B cell (primary cell): Measurements from ENCODE around the gene CHD5. TPM values are rescaled to one million over a fixed set of nuclear protein-coding genes. Genes with fewer than 3 reads are reported as not detected.

Source experiments
- ATAC-seq: fragments of 200-7000 bp; cut with Tn5 transposase; one replicate; pipeline ENCODE4 v1.10.0; 2021; ENCODE audit warnings: low read depth, mild to moderate bottlenecking, moderate number of reproducible peaks, moderate library complexity
- CTCF ChIA-PET: fragments of 350-600 bp; sonication (Branson Sonifier 250); formaldehyde crosslinking; loops from one replicate; lab custom pipeline; 2021; ENCODE audit warnings: antibody characterized with exemption, inconsistent platforms; lab: Charles Lee
- POLR2A ChIA-PET: fragments of 350-600 bp; sonication (Branson Sonifier 250); formaldehyde crosslinking; loops from one replicate; lab custom pipeline; 2021; ENCODE audit warnings: antibody characterized with exemption; lab: Charles Lee
- DNase-seq: peaks from one replicate; pipeline ENCODE4 v3.0.0; 2013
- H2AFZ ChIP-seq: 2 replicates; pipeline ENCODE4 v1.6.1; 2012; ENCODE audit warnings: mild to moderate bottlenecking, low read depth, low read length; ENCODE audit not compliant: insufficient read depth, poor library complexity, severe bottlenecking
- H3K27ac ChIP-seq, 2 donors: 1 replicate in 1 of 2; 2 replicates in 1 of 2; pipeline ENCODE4 v1.5.1; 2012 to 2013; ENCODE audit warnings: low read length in 2 of 2, mild to moderate bottlenecking in 2 of 2, moderate library complexity in 1 of 2
- H3K27me3 ChIP-seq, 4 experiments: fragments of 200-600 bp in 1 of 4; sonication (generic) in 1 of 4; replicated peaks in 1 of 4; 1 replicate in 2 of 4; 2 replicates in 2 of 4; pipeline versions ENCODE4 v1.6.1 to v1.7.0; 2013 to 2016; ENCODE audit warnings: low read length in 3 of 4, mild to moderate bottlenecking in 2 of 4, mixed read lengths in 1 of 4, moderate library complexity in 1 of 4; ENCODE audit not compliant: insufficient read depth in 4 of 4, control insufficient read depth in 3 of 4; ENCODE audit errors: control extremely low read depth in 1 of 4
- H3K36me3 ChIP-seq, 2 experiments: replicated peaks in 1 of 2; 1 replicate in 1 of 2; 2 replicates in 1 of 2; pipeline versions ENCODE4 v1.6.1 to v1.7.1; 2013; ENCODE audit warnings: low read length in 1 of 2; ENCODE audit not compliant: insufficient read depth in 2 of 2, control insufficient read depth in 1 of 2; ENCODE audit errors: control extremely low read depth in 1 of 2, extremely low read depth in 1 of 2
- H3K4me1 ChIP-seq, 2 donors: fragments of 200-600 bp in 1 of 2; sonication (generic) in 1 of 2; 1 replicate in 1 of 2; 2 replicates in 1 of 2; pipeline versions ENCODE4 v1.5.1 to v1.6.1; 2013 to 2017; ENCODE audit warnings: low read length in 2 of 2; ENCODE audit not compliant: control insufficient read depth in 2 of 2, insufficient read depth in 2 of 2
- H3K4me2 ChIP-seq: replicated peaks from 2 replicates; pipeline ENCODE3; 2012; ENCODE audit warnings: mild to moderate bottlenecking, low read depth, low read length; ENCODE audit not compliant: poor library complexity, severe bottlenecking
- H3K4me3 ChIP-seq, 5 experiments: fragments of 200-600 bp in 1 of 5; sonication (generic) in 1 of 5; 1 replicate in 3 of 5; 2 replicates in 2 of 5; pipeline versions ENCODE4 v1.5.1 to v1.7.0; 2011 to 2016; ENCODE audit warnings: low read length in 4 of 5, mild to moderate bottlenecking in 4 of 5, low read depth in 2 of 5, control low read depth in 1 of 5, moderate library complexity in 1 of 5; ENCODE audit not compliant: insufficient read depth in 1 of 5; ENCODE audit errors: control extremely low read depth in 1 of 5, extremely low read depth in 1 of 5
- H3K79me2 ChIP-seq: fragments of 200-600 bp; sonication (generic); one replicate; pipeline ENCODE4 v1.6.0; 2016; ENCODE audit warnings: low read length; ENCODE audit not compliant: control insufficient read depth, insufficient read depth
- H3K9ac ChIP-seq: fragments of 200-600 bp; sonication (generic); 2 replicates; pipeline ENCODE4 v1.6.1; 2017; ENCODE audit warnings: mild to moderate bottlenecking, low read length, moderate library complexity
- H3K9me3 ChIP-seq, 3 donors: one replicate each; pipeline versions ENCODE4 v1.6.1 to v1.7.1; 2013; ENCODE audit warnings: low read length in 2 of 3; ENCODE audit not compliant: control insufficient read depth in 2 of 3, insufficient read depth in 1 of 3; ENCODE audit errors: control extremely low read depth in 1 of 3
- H4K20me1 ChIP-seq: 2 replicates; pipeline ENCODE4 v1.6.0; 2012; ENCODE audit warnings: mild to moderate bottlenecking, low read length; ENCODE audit not compliant: insufficient read depth, control insufficient read depth, poor library complexity, severe bottlenecking
- H3K27ac Mint-ChIP-seq: one replicate; pipeline ENCODE4 v1.8.0; 2021; ENCODE audit warnings: mixed read lengths
- H3K27me3 Mint-ChIP-seq: one replicate; pipeline ENCODE4 v1.8.0; 2021; ENCODE audit warnings: mixed read lengths
- H3K4me1 Mint-ChIP-seq: one replicate; pipeline ENCODE4 v1.8.0; 2021; ENCODE audit warnings: mixed read lengths
- H3K4me3 Mint-ChIP-seq: one replicate; pipeline ENCODE4 v1.8.0; 2021; ENCODE audit warnings: mixed read lengths
- H3K9me3 Mint-ChIP-seq: one replicate; pipeline ENCODE4 v1.8.0; 2022; ENCODE audit warnings: mixed read lengths; ENCODE audit not compliant: insufficient read depth
- CTCF ChIP-seq: fragments of 200-600 bp; IDR thresholded peaks from one replicate; pipeline ENCODE4 v1.8.0; 2022; ENCODE audit warnings: antibody characterized with exemption, mild to moderate bottlenecking
- EZH2 ChIP-seq: IDR thresholded peaks from 2 replicates; pipeline ENCODE4 v1.6.1; 2012; ENCODE audit warnings: borderline replicate concordance, low read depth, mild to moderate bottlenecking, moderate library complexity, low read length; ENCODE audit not compliant: insufficient read depth, poor library complexity, severe bottlenecking
- WGBS: methylation state at CpG from one replicate; pipeline ENCODE4 v1.1.5; 2013; ENCODE audit warnings: missing lambda C conversion rate; ENCODE audit not compliant: insufficient coverage; 5-methylcytosine and 5-hydroxymethylcytosine counted together
- intact Hi-C: fragments of 100-400 bp; cut with micrococcal nuclease; formaldehyde crosslinking; loops from one replicate; pipeline ENCODE4 v1.10.0; 2022
- polyA plus RNA-seq: library from polyadenylated mRNA; depleted of rRNA; stranded (reverse); fragments of >200 nt; gene quantifications from 2 replicates; pipeline ENCODE4 v1.2.3, GENCODE V29; 2012
- total RNA-seq, 2 donors: library from RNA; stranded (reverse); fragments of 120-200 nt in 1 of 2; gene quantifications; 1 replicate in 1 of 2; 2 replicates in 1 of 2; pipeline versions ENCODE4 v1.2.3 to v1.2.4, GENCODE V29; 2013 to 2022

Gene CHD5
- total and polyA plus RNA-seq, 2 donors (not counting 1 experiment from before 2014, with no cell fraction given): 0.18 to 0.20 TPM

- no peaks in the 10 kb centered on the region for H4K20me1 ChIP-seq
- no peak overlapping the region for H3K27ac ChIP-seq
- CTCF ChIA-PET: no interaction called here
- no peak overlapping the region for H3K27ac Mint-ChIP-seq
- H3K9me3 ChIP-seq: no peaks in the 10 kb centered on the region
- 78% methylated on average over 9 of the region's 13 CpGs for WGBS
- intact Hi-C loops: no loop called here
- H3K4me3 Mint-ChIP-seq: no peak overlapping the region
- no peak overlapping the region for H2AFZ ChIP-seq
- no peak overlapping the region for H3K9ac ChIP-seq
- no peak for ATAC-seq
- no peak for DNase-seq
- TF ChIP-seq EZH2: no peak
- TF ChIP-seq CTCF: no peak
- no peak overlapping the region for H3K4me3 ChIP-seq
- no peaks in the 10 kb centered on the region for H3K4me1 ChIP-seq
- peaks cover 7% of the 10 kb centered on the region for H3K27me3 Mint-ChIP-seq
- H3K9me3 Mint-ChIP-seq: no peaks in the 10 kb centered on the region
- H3K4me1 Mint-ChIP-seq: no peaks in the 10 kb centered on the region
- POLR2A ChIA-PET: no interaction called here
- no peak overlapping the region for H3K4me2 ChIP-seq
- peaks cover 0 to 9% (median under 1%) of the 10 kb centered on the region in 4 experiments for H3K27me3 ChIP-seq
- no peaks in the 10 kb centered on the region for H3K79me2 ChIP-seq
- peaks cover 0 to under 1% of the 10 kb centered on the region in 2 experiments for H3K36me3 ChIP-seq
Measured at GRCh38 chr1:6103854-6104530, 76.1 kb downstream of the CHD5 start.

GRCh38 chr1:6103111-6103853, 76.8 kb downstream of the CHD5 start:
- Mint-ChIP-seq H3K4me3 (no peak overlapping the region), H3K27ac (no peak overlapping the region), H3K27me3 (peaks cover 3% of the 10 kb centered on the region), H3K4me1 (no peaks in the 10 kb centered on the region), H3K9me3 (no peaks in the 10 kb centered on the region)
- H2AFZ ChIP-seq: no peak overlapping the region
- ATAC-seq (no peak), DNase-seq (no peak)
- no peak for TF ChIP-seq CTCF
- no peak for TF ChIP-seq EZH2
- H4K20me1 ChIP-seq: no peaks in the 10 kb centered on the region
- peaks cover 0 to 4% of the 10 kb centered on the region in 2 experiments for H3K36me3 ChIP-seq
- H3K27me3 ChIP-seq: peaks cover 0 to 9% (median under 1%) of the 10 kb centered on the region in 4 experiments
- no peaks in the 10 kb centered on the region for H3K9me3 ChIP-seq
- no peak overlapping the region for H3K4me2 ChIP-seq
- no peak overlapping the region for H3K9ac ChIP-seq
- no peaks in the 10 kb centered on the region for H3K4me1 ChIP-seq
- intact Hi-C loops: no loop called here
- no peak overlapping the region for H3K27ac ChIP-seq
- H3K4me3 ChIP-seq: no peak overlapping the region
- ChIA-PET POLR2A (no interaction called here), CTCF (no interaction called here)
- no peaks in the 10 kb centered on the region for H3K79me2 ChIP-seq
- WGBS: 90% methylated on average over 21 of the region's 22 CpGs
